ENCODE data around the gene IQSEC1.

IQSEC1 gene

DNA sequence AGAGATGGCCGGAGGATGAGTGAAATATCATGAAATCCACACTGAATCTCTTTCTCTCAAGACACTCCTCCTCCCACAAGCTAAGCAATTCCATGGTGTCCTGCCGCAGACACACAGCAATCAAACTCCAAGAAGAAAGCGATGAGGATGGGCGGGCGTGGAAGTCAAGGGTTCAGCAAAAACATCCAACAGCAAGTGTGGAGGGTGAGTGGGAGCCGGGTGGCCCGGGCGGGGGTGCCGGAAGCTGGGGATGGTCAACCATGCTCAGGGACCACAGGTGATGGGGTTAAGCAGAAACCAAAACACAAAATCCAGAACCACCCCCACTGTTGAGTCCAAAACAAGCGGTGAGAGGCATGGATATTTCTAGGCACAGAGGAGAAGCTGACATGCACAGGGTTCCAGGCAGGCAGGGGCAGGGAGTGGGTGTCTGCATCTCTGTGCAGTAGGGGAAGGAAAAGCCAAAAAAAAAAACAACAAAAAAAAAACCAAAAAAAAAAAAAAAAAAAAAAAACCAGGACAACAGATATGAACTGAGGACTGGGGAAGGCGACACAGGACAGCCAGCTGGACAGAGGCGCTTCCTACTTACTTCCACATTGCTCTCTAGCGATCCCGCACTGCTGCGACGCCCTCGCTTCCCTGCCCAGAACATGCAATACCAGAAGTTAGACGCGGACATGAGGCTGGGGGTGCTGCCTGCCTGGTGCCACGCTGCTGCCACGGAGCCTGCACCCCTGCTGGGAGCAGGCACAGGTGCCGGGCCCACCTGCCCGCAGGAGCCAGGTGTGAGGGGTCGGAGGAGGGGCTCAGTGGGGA lies 170.8 kb downstream of the IQSEC1 start:
- no peak for DNase-seq (ENCODE audit: extremely low read depth, low read depth)
- TF ChIP-seq, protein P1, sequence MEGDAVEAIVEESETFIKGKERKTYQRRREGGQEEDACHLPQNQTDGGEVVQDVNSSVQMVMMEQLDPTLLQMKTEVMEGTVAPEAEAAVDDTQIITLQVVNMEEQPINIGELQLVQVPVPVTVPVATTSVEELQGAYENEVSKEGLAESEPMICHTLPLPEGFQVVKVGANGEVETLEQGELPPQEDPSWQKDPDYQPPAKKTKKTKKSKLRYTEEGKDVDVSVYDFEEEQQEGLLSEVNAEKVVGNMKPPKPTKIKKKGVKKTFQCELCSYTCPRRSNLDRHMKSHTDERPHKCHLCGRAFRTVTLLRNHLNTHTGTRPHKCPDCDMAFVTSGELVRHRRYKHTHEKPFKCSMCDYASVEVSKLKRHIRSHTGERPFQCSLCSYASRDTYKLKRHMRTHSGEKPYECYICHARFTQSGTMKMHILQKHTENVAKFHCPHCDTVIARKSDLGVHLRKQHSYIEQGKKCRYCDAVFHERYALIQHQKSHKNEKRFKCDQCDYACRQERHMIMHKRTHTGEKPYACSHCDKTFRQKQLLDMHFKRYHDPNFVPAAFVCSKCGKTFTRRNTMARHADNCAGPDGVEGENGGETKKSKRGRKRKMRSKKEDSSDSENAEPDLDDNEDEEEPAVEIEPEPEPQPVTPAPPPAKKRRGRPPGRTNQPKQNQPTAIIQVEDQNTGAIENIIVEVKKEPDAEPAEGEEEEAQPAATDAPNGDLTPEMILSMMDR (IDR thresholded peaks at IDR 0.05; ENCODE audit: low read depth, low read length) = no peak

GRCh38 chr3:12901623-12902045 lies 171.6 kb downstream of the IQSEC1 start:
- TF ChIP-seq, protein P1 (IDR thresholded peaks at IDR 0.05; ENCODE audit: low read depth, low read length) = no peak
- DNase-seq (ENCODE audit: extremely low read depth, low read depth) = no peak

GRCh38 chr3:12900885-12901411 lies 172.3 kb downstream of the IQSEC1 start:
- TF ChIP-seq, protein P1 (IDR thresholded peaks at IDR 0.05; ENCODE audit: low read depth, low read length) = no peak
- DNase-seq (ENCODE audit: extremely low read depth, low read depth) = no peak

- no peak for DNase-seq (ENCODE audit: extremely low read depth, low read depth)
- TF ChIP-seq, protein P1 (IDR thresholded peaks at IDR 0.05; ENCODE audit: low read depth, low read length) = no peak
Observed at GRCh38 chr3:12898965-12899755, 174.1 kb downstream of the IQSEC1 start.

- DNase-seq (ENCODE audit: extremely low read depth, low read depth) = no peak
- TF ChIP-seq, protein P1 (IDR thresholded peaks at IDR 0.05; ENCODE audit: low read depth, low read length) = no peak
Observed at GRCh38 chr3:12898290-12898964, 174.8 kb downstream of the IQSEC1 start.

GRCh38 chr3:12897381-12898289 lies 175.6 kb downstream of the IQSEC1 start:
- DNase-seq (ENCODE audit: extremely low read depth, low read depth) = no peak
- TF ChIP-seq, protein P1 (IDR thresholded peaks at IDR 0.05; ENCODE audit: low read depth, low read length) = no peak

Measured in AG09319 (cell line).